ENCODE measurements around the gene NAV1.
"Not testable (repeated sequence)": the region's sequence is repeated elsewhere in the genome, so short reads cannot be mapped to it uniquely, and the experiment has no call there.

The NAV1 gene

GRCh38 chr1:201573030-201573429, 34.1 kb downstream of the NAV1 start:
- TF ChIP-seq, protein P1, sequence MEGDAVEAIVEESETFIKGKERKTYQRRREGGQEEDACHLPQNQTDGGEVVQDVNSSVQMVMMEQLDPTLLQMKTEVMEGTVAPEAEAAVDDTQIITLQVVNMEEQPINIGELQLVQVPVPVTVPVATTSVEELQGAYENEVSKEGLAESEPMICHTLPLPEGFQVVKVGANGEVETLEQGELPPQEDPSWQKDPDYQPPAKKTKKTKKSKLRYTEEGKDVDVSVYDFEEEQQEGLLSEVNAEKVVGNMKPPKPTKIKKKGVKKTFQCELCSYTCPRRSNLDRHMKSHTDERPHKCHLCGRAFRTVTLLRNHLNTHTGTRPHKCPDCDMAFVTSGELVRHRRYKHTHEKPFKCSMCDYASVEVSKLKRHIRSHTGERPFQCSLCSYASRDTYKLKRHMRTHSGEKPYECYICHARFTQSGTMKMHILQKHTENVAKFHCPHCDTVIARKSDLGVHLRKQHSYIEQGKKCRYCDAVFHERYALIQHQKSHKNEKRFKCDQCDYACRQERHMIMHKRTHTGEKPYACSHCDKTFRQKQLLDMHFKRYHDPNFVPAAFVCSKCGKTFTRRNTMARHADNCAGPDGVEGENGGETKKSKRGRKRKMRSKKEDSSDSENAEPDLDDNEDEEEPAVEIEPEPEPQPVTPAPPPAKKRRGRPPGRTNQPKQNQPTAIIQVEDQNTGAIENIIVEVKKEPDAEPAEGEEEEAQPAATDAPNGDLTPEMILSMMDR (conservative IDR thresholded peaks at IDR 0.05; ENCODE audit: low read length) = no peak
- DNase-seq (ENCODE audit: low read depth) = no peak
- no peak overlapping the region for H3K4me3 ChIP-seq (ENCODE audit: low read length)

- TF ChIP-seq, protein P1 (conservative IDR thresholded peaks at IDR 0.05; ENCODE audit: low read length) = no peak
- no peak for DNase-seq (ENCODE audit: low read depth)
- H3K4me3 ChIP-seq (ENCODE audit: low read length) = no peak overlapping the region
Measured at GRCh38 chr1:201573923-201574322, 35.0 kb downstream of the NAV1 start.

DNA sequence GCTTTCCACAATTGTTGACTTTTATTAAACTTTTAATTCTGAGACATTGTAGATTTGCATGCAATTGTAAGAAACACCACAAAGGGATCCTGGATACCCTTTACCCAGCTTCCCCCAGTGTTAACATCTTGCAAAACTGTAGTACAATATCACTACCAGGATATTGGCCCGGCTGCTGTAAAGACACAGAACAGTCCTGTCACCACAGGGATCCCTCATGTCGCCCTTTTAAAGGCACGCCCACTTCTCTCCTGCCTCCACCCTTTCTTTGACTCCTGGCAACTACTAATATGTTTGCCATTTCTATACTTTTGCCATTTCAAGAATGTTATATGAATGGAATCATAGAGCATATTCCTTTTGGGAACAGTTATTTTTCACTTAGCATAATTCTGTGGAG, 37.0 kb downstream of the NAV1 start:
- TF ChIP-seq, protein P1 (conservative IDR thresholded peaks at IDR 0.05; ENCODE audit: low read length) = no peak
- no peak for DNase-seq (ENCODE audit: low read depth)
- no peak overlapping the region for H3K4me3 ChIP-seq (ENCODE audit: low read length)

DNA sequence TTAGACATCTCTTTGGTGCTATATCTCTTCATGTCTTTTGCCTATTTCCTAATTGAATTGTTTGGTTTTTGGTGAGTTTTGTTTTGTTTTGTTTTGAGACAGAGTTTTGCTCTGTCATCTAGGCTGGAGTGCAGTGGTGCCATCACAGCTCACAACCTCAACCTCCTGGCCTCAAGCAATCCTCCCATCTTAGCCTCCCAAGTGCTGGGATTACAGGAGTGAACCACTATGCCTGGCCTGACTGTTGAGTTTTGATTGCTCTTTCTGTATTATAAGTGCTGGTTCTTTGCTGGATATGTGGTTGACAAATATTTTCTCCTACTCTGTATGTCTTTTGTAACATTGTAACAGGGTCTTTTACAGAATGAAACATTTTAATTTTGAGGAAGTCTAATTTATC, 38.0 kb downstream of the NAV1 start:
- no peak overlapping the region for H3K4me3 ChIP-seq (ENCODE audit: low read length)
- TF ChIP-seq, protein P1 (conservative IDR thresholded peaks at IDR 0.05; ENCODE audit: low read length) = no peak

GRCh38 chr1:201578008-201578888, 39.3 kb downstream of the NAV1 start:
- TF ChIP-seq, protein P1 (conservative IDR thresholded peaks at IDR 0.05; ENCODE audit: low read length) = no peak
- H3K4me3 ChIP-seq (ENCODE audit: low read length) = no peak overlapping the region
- no peak for DNase-seq (ENCODE audit: low read depth)

More for the DNA sequence above, 38.0 kb downstream of the NAV1 start:
- no peak for DNase-seq (ENCODE audit: low read depth)

DNA sequence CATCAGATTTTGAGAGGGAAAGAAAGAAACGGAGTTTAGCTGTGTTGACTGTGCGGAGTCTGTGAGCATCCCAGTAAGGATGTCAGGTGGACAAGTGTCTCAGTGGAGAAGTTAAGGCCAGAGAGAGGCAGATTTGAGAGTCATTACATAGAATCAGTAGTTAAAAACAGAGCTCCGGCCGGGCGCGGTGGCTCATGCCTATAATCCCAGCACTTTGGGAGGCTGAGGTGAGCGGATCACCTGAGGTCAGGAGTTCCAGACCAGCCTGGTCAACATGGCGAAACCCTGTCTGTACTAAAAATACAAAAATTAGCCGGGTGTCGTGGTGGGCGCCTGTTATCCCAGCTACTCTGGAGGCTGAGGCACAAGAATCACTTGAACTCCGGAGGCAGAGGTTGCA, 42.4 kb downstream of the NAV1 start:
- not testable (repeated sequence) for DNase-seq (ENCODE audit: low read depth); H3K4me3 ChIP-seq (ENCODE audit: low read length)

- DNase-seq (ENCODE audit: low read depth) = peak; percentile 68
- TF ChIP-seq, protein P1 (conservative IDR thresholded peaks at IDR 0.05; ENCODE audit: low read length) = no peak
- H3K4me3 ChIP-seq (ENCODE audit: low read length) = no peak overlapping the region
Measured at GRCh38 chr1:201582705-201583442, 43.9 kb downstream of the NAV1 start.
